Endodermal cell (in vitro differentiated cells): ENCODE results near the gene ENDOD1. TPM values are rescaled to one million over a fixed set of nuclear protein-coding genes. Genes with fewer than 3 reads are reported as not detected.

Source experiments
- DNase-seq: peaks from one replicate; pipeline ENCODE4 v3.0.0-alpha.2; 2017
- H3K27ac ChIP-seq: 2 replicates; pipeline ENCODE4 v1.5.1; 2013; ENCODE audit warnings: mild to moderate bottlenecking, low read depth, low read length, moderate library complexity
- H3K27me3 ChIP-seq: 2 replicates; pipeline ENCODE4 v1.6.1; 2013; ENCODE audit warnings: mild to moderate bottlenecking, low read length, moderate library complexity; ENCODE audit not compliant: insufficient read depth, control insufficient read depth, poor library complexity, severe bottlenecking
- H3K36me3 ChIP-seq: 2 replicates; pipeline ENCODE4 v1.7.0; 2013; ENCODE audit warnings: mild to moderate bottlenecking, low read length, moderate library complexity; ENCODE audit not compliant: control insufficient read depth, insufficient read depth
- H3K4me1 ChIP-seq: one replicate; pipeline ENCODE4 v1.7.0; 2013; ENCODE audit warnings: low read length; ENCODE audit not compliant: control insufficient read depth, insufficient read depth
- H3K4me3 ChIP-seq: 2 replicates; pipeline ENCODE4 v1.5.1; 2013; ENCODE audit warnings: mild to moderate bottlenecking, low read length, moderate library complexity
- H3K9ac ChIP-seq: 2 replicates; pipeline ENCODE4 v1.6.1; 2013; ENCODE audit warnings: mild to moderate bottlenecking, low read length, moderate library complexity; ENCODE audit not compliant: poor library complexity, severe bottlenecking; ENCODE audit errors: extremely low read depth
- H3K9me3 ChIP-seq: 2 replicates; pipeline ENCODE4 v1.6.1; 2013; ENCODE audit warnings: mild to moderate bottlenecking, low read length, moderate library complexity; ENCODE audit not compliant: control insufficient read depth
- H3K27ac Mint-ChIP-seq: 2 replicates; pipeline ENCODE4 v1.8.0; 2020; ENCODE audit warnings: mixed read lengths
- H3K27me3 Mint-ChIP-seq: 2 replicates; pipeline ENCODE4 v1.8.0; 2021; ENCODE audit warnings: mild to moderate bottlenecking, mixed read lengths; ENCODE audit not compliant: insufficient read depth
- H3K36me3 Mint-ChIP-seq: 2 replicates; pipeline ENCODE4 v1.8.0; 2020; ENCODE audit warnings: low read depth, mixed read lengths
- H3K4me1 Mint-ChIP-seq: 2 replicates; pipeline ENCODE4 v1.8.0; 2020; ENCODE audit warnings: mixed read lengths
- H3K4me3 Mint-ChIP-seq: 2 replicates; pipeline ENCODE4 v1.8.0; 2020; ENCODE audit warnings: mild to moderate bottlenecking, moderate library complexity, mixed read lengths
- H3K9me3 Mint-ChIP-seq: 2 replicates; pipeline ENCODE4 v1.8.0; 2020; ENCODE audit warnings: mild to moderate bottlenecking, mixed read lengths
- CTCF ChIP-seq: fragments of 200-600 bp; sonication (generic); conservative IDR thresholded peaks from 2 replicates; pipeline ENCODE4 v1.5.0; 2021; ENCODE audit warnings: antibody characterized with exemption, mild to moderate bottlenecking
- WGBS, 2 experiments: methylation state at CpG; one replicate each; pipeline versions ENCODE4 v1.1.5 to v1.1.7; 2013; ENCODE audit warnings: missing lambda C conversion rate in 2 of 2, mixed read lengths in 1 of 2; ENCODE audit not compliant: insufficient coverage in 1 of 2, insufficient read length in 1 of 2; 5-methylcytosine and 5-hydroxymethylcytosine counted together
- total RNA-seq, 2 donors: library from RNA; stranded (reverse); fragmentation: NEBNext Ultra II Directional in 1 of 2; extraction: Animal tissue kit (Norgen Biotek cat#: 25700) in 1 of 2; gene quantifications; 2 replicates in 1 of 2; 3 replicates in 1 of 2; pipeline ENCODE4 v1.2.1, GENCODE V29; 2021

Gene ENDOD1
- total RNA-seq, 2 donors from 2014 or later, result 1.9 to 2.7 TPM

GRCh38 chr11:95115597-95115996, 26.0 kb downstream of the ENDOD1 start:
- H3K27ac Mint-ChIP-seq, result no peak overlapping the region
- H3K9me3 Mint-ChIP-seq, result no peaks in the 10 kb centered on the region
- H3K36me3 Mint-ChIP-seq, result no peaks in the 10 kb centered on the region
- TF ChIP-seq CTCF, result no peak
- no peak for DNase-seq
- no peaks in the 10 kb centered on the region for H3K9me3 ChIP-seq
- no peaks in the 10 kb centered on the region for H3K4me1 ChIP-seq
- no peak overlapping the region for H3K9ac ChIP-seq
- no peaks in the 10 kb centered on the region for H3K36me3 ChIP-seq
- H3K27me3 Mint-ChIP-seq, result peaks cover 4% of the 10 kb centered on the region
- no peak overlapping the region for H3K4me3 Mint-ChIP-seq
- H3K4me1 Mint-ChIP-seq, result no peaks in the 10 kb centered on the region
- H3K27me3 ChIP-seq, result no peaks in the 10 kb centered on the region
- H3K27ac ChIP-seq, result no peak overlapping the region
- 97 to 100% methylated on average over 1 of the region's 1 CpG for WGBS, 2 experiments
- no peak overlapping the region for H3K4me3 ChIP-seq

DNA sequence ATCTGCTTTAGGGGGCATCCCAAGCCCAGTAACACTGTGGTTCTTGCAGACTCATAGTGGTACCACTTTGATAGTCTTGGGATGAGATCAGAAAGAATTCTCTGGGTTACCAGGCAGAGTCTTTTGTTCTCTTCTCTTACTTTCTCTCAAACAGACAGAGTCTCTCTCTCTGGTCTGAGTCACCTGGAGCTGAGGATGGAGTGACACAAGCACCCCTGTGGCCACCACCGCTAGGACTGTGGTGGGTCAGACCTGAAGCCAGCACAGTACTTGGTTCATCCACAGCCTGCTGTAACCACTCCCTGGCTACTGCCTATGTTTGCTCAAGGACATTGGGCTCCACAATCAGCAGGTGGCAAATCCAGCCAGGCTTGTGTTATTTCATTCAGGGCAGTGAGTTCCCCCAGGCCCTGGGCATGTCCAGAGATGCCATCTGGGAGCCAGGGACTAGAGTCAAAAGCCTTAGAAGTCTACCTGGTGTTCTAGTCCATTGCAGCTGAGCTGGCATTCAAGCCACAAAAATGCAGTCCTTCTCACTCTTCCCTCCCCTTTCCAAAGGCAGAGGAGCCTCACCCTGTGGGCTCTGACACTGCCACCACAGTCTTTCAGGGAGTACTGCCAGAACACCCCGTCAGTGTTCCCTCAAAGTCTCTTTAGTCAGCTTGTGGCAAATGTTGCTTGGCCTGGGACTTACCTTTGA, 29.9 kb downstream of the ENDOD1 start:
- Mint-ChIP-seq H3K27me3 (peaks cover 4% of the 10 kb centered on the region), H3K36me3 (no peaks in the 10 kb centered on the region), H3K4me3 (no peak overlapping the region), H3K27ac (no peak overlapping the region), H3K9me3 (no peaks in the 10 kb centered on the region), H3K4me1 (peaks cover 4% of the 10 kb centered on the region)
- 88 to 94% methylated on average over 2 of the region's 2 CpGs for WGBS, 2 experiments
- no peak for DNase-seq
- no peaks in the 10 kb centered on the region for H3K27me3 ChIP-seq
- H3K27ac ChIP-seq, result no peak overlapping the region
- no peaks in the 10 kb centered on the region for H3K4me1 ChIP-seq
- no peaks in the 10 kb centered on the region for H3K36me3 ChIP-seq
- H3K9me3 ChIP-seq, result no peaks in the 10 kb centered on the region
- no peak overlapping the region for H3K4me3 ChIP-seq
- no peak for TF ChIP-seq CTCF
- no peak overlapping the region for H3K9ac ChIP-seq

DNA sequence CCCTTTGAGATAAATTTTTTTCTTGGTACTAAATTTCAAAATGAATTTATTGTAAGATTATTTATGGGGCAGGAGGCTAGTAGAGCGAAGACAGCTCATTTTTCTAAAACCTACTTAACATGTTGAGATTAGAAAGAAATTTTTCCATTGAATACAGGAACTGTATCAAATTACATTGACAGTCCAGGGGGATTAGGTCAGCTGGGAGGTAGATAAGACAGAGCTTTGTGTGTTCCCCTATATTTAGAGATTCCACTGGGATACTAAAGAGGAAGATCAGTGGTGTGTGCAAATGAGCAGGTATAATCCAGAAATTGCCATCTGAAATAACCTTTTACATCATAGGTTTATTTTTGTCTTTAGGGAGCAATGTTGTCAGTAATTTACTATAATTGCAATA, 32.1 kb downstream of the ENDOD1 start:
- Histone ChIP-seq H3K27me3 (no peaks in the 10 kb centered on the region), H3K27ac (no peak overlapping the region), H3K9me3 (no peaks in the 10 kb centered on the region), H3K36me3 (no peaks in the 10 kb centered on the region), H3K4me3 (no peak overlapping the region), H3K4me1 (no peaks in the 10 kb centered on the region), H3K9ac (no peak overlapping the region)
- no peak for TF ChIP-seq CTCF
- Mint-ChIP-seq H3K4me1 (peaks cover 4% of the 10 kb centered on the region), H3K36me3 (no peaks in the 10 kb centered on the region), H3K4me3 (no peak overlapping the region), H3K27ac (no peak overlapping the region), H3K27me3 (peaks cover 4% of the 10 kb centered on the region), H3K9me3 (no peaks in the 10 kb centered on the region)
- no peak for DNase-seq
- no CpG with 5 or more reads among the region's 1 CpG for WGBS, 2 experiments
